Muscle layer of colon (tissue), 2 donors: ENCODE results near the gene LEP.

Source experiments
- H3K27ac ChIP-seq: one replicate; pipeline ENCODE4 v1.7.0; 2013; ENCODE audit warnings: low read depth, mild to moderate bottlenecking, low read length, moderate library complexity
- H3K27me3 ChIP-seq, 2 donors: one replicate each; pipeline ENCODE4 v1.7.0; 2013; ENCODE audit warnings: low read length in 2 of 2, mild to moderate bottlenecking in 2 of 2; ENCODE audit not compliant: insufficient read depth in 2 of 2, control insufficient read depth in 1 of 2
- H3K36me3 ChIP-seq: one replicate; pipeline ENCODE4 v1.7.0; 2013; ENCODE audit warnings: mild to moderate bottlenecking, low read length; ENCODE audit not compliant: insufficient read depth
- H3K4me1 ChIP-seq: one replicate; pipeline ENCODE4 v1.7.0; 2013; ENCODE audit warnings: mild to moderate bottlenecking, low read length; ENCODE audit not compliant: insufficient read depth
- H3K4me3 ChIP-seq, 2 donors: one replicate each; pipeline ENCODE4 v1.7.0; 2013; ENCODE audit warnings: low read length in 2 of 2, low read depth in 1 of 2, mild to moderate bottlenecking in 1 of 2, moderate library complexity in 1 of 2
- H3K9ac ChIP-seq: one replicate; pipeline ENCODE4 v1.7.0; 2013; ENCODE audit warnings: low read length
- H3K9me3 ChIP-seq: one replicate; pipeline ENCODE4 v1.7.0; 2013; ENCODE audit warnings: mild to moderate bottlenecking, low read length
- donor health status: abdominal sarcoma.
- donor health status: Adenocarcinoma of cecum.

LEP gene

GRCh38 chr7:128254470-128254869 is 13.4 kb downstream of the LEP start:
- no peaks in the 10 kb centered on the region for H3K36me3 ChIP-seq
- H3K27ac ChIP-seq = no peak overlapping the region
- no peak overlapping the region for H3K4me3 ChIP-seq
- no peaks in the 10 kb centered on the region for H3K4me1 ChIP-seq
- H3K9ac ChIP-seq = no peak overlapping the region
- no peaks in the 10 kb centered on the region for H3K9me3 ChIP-seq
- H3K27me3 ChIP-seq = peaks cover 0 to 3% of the 10 kb centered on the region in 2 donors

GRCh38 chr7:128255271-128255670 is 14.2 kb downstream of the LEP start:
- Histone ChIP-seq H3K27ac (no peak overlapping the region), H3K27me3 (peaks cover 0 to 3% of the 10 kb centered on the region in 2 donors), H3K4me3 (no peak overlapping the region), H3K9ac (no peak overlapping the region), H3K9me3 (no peaks in the 10 kb centered on the region), H3K36me3 (no peaks in the 10 kb centered on the region), H3K4me1 (no peaks in the 10 kb centered on the region)

GRCh38 chr7:128257458-128257857 is 16.4 kb downstream of the LEP start:
- H3K27ac ChIP-seq = no peak overlapping the region
- H3K4me1 ChIP-seq = no peaks in the 10 kb centered on the region
- no peak overlapping the region for H3K9ac ChIP-seq
- no peaks in the 10 kb centered on the region for H3K9me3 ChIP-seq
- H3K4me3 ChIP-seq = no peak overlapping the region
- peaks cover 0 to 3% of the 10 kb centered on the region in 2 donors for H3K27me3 ChIP-seq
- no peaks in the 10 kb centered on the region for H3K36me3 ChIP-seq

GRCh38 chr7:128259131-128260061 is 18.3 kb downstream of the LEP start:
- H3K9ac ChIP-seq = no peak overlapping the region
- H3K9me3 ChIP-seq = no peaks in the 10 kb centered on the region
- peaks cover 0 to 3% of the 10 kb centered on the region in 2 donors for H3K27me3 ChIP-seq
- H3K4me3 ChIP-seq = no peak overlapping the region
- H3K36me3 ChIP-seq = no peaks in the 10 kb centered on the region
- no peak overlapping the region for H3K27ac ChIP-seq
- no peaks in the 10 kb centered on the region for H3K4me1 ChIP-seq

- no peaks in the 10 kb centered on the region for H3K9me3 ChIP-seq
- H3K9ac ChIP-seq = no peak overlapping the region
- no peak overlapping the region for H3K27ac ChIP-seq
- no peaks in the 10 kb centered on the region for H3K4me1 ChIP-seq
- peaks cover 0 to 3% of the 10 kb centered on the region in 2 donors for H3K27me3 ChIP-seq
- no peaks in the 10 kb centered on the region for H3K36me3 ChIP-seq
- no peak overlapping the region for H3K4me3 ChIP-seq
Measured at GRCh38 chr7:128260069-128260795, 19.2 kb downstream of the LEP start.

GRCh38 chr7:128262273-128263028 is 21.4 kb downstream of the LEP start:
- Histone ChIP-seq H3K9me3 (no peaks in the 10 kb centered on the region), H3K4me3 (no peak overlapping the region), H3K27me3 (no peaks in the 10 kb centered on the region), H3K36me3 (no peaks in the 10 kb centered on the region), H3K27ac (no peak overlapping the region), H3K9ac (no peak overlapping the region), H3K4me1 (peaks cover 16% of the 10 kb centered on the region)

GRCh38 chr7:128263420-128263819 is 22.3 kb downstream of the LEP start:
- Histone ChIP-seq H3K27ac (no peak overlapping the region), H3K27me3 (no peaks in the 10 kb centered on the region), H3K4me1 (peaks cover 23% of the 10 kb centered on the region), H3K9ac (no peak overlapping the region), H3K4me3 (no peak overlapping the region), H3K36me3 (no peaks in the 10 kb centered on the region), H3K9me3 (no peaks in the 10 kb centered on the region)

- no peak overlapping the region for H3K4me3 ChIP-seq
- no peak overlapping the region for H3K27ac ChIP-seq
- H3K27me3 ChIP-seq = no peaks in the 10 kb centered on the region
- H3K9me3 ChIP-seq = no peaks in the 10 kb centered on the region
- no peak overlapping the region for H3K9ac ChIP-seq
- H3K36me3 ChIP-seq = no peaks in the 10 kb centered on the region
- H3K4me1 ChIP-seq = peaks cover 23% of the 10 kb centered on the region
Measured at GRCh38 chr7:128264477-128264876, 23.4 kb downstream of the LEP start.

- no peaks in the 10 kb centered on the region for H3K9me3 ChIP-seq
- peaks cover 23% of the 10 kb centered on the region for H3K4me1 ChIP-seq
- no peaks in the 10 kb centered on the region for H3K27me3 ChIP-seq
- H3K27ac ChIP-seq = no peak overlapping the region
- no peak overlapping the region for H3K4me3 ChIP-seq
- H3K9ac ChIP-seq = no peak overlapping the region
- no peaks in the 10 kb centered on the region for H3K36me3 ChIP-seq
Measured at GRCh38 chr7:128265156-128265905, 24.3 kb downstream of the LEP start.

GRCh38 chr7:128265906-128266300 is 24.8 kb downstream of the LEP start:
- Histone ChIP-seq H3K27me3 (peaks cover 0 to 3% of the 10 kb centered on the region in 2 donors), H3K4me3 (no peak overlapping the region), H3K27ac (no peak overlapping the region), H3K9ac (no peak overlapping the region), H3K36me3 (no peaks in the 10 kb centered on the region), H3K4me1 (peaks cover 25% of the 10 kb centered on the region), H3K9me3 (no peaks in the 10 kb centered on the region)
